ENCODE results near the gene MXRA7.

DNA sequence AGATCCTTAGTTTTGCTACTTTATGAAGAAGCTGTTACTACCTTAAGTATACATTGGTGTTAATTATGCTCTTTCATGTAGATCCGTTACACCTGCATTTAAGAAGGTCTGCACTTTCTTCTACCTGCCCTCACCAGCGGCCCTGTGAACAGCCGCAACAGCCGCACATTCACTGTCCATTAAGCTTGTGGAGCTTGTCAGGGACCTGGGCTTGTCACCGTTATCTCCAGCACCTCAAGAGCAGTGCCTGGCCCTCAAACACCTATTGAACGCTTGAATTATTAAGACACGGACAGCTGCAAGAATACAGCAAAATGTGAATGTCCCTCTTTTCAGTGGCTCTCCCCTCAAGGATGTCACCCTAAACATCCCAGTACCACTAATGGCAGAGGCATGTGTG lies 3.0 kb upstream of the MXRA7 start:
- TF ChIP-seq, protein P1, sequence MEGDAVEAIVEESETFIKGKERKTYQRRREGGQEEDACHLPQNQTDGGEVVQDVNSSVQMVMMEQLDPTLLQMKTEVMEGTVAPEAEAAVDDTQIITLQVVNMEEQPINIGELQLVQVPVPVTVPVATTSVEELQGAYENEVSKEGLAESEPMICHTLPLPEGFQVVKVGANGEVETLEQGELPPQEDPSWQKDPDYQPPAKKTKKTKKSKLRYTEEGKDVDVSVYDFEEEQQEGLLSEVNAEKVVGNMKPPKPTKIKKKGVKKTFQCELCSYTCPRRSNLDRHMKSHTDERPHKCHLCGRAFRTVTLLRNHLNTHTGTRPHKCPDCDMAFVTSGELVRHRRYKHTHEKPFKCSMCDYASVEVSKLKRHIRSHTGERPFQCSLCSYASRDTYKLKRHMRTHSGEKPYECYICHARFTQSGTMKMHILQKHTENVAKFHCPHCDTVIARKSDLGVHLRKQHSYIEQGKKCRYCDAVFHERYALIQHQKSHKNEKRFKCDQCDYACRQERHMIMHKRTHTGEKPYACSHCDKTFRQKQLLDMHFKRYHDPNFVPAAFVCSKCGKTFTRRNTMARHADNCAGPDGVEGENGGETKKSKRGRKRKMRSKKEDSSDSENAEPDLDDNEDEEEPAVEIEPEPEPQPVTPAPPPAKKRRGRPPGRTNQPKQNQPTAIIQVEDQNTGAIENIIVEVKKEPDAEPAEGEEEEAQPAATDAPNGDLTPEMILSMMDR (IDR thresholded peaks at IDR 0.05; ENCODE audit: insufficient read depth, low read length, poor library complexity, severe bottlenecking): no peak
- no peak for TF ChIP-seq EZH2phosphoT487 (conservative IDR thresholded peaks at IDR 0.05; ENCODE audit: low read length)
